Astrocyte (in vitro differentiated cells and primary cell): ENCODE results near the gene AIFM2.

Experiments
- EZH2 ChIP-seq: IDR thresholded peaks from 2 replicates; pipeline ENCODE4 v1.6.1; 2012; ENCODE audit warnings: mild to moderate bottlenecking, low read length, inconsistent platforms; ENCODE audit not compliant: insufficient read depth
- TF ChIP-seq, protein P1 (sequence below): IDR thresholded peaks from 2 replicates; pipeline ENCODE4 v1.5.1; 2011; ENCODE audit warnings: low read depth, mild to moderate bottlenecking, inconsistent platforms, low read length, moderate library complexity; ENCODE audit not compliant: insufficient read depth

DNA sequence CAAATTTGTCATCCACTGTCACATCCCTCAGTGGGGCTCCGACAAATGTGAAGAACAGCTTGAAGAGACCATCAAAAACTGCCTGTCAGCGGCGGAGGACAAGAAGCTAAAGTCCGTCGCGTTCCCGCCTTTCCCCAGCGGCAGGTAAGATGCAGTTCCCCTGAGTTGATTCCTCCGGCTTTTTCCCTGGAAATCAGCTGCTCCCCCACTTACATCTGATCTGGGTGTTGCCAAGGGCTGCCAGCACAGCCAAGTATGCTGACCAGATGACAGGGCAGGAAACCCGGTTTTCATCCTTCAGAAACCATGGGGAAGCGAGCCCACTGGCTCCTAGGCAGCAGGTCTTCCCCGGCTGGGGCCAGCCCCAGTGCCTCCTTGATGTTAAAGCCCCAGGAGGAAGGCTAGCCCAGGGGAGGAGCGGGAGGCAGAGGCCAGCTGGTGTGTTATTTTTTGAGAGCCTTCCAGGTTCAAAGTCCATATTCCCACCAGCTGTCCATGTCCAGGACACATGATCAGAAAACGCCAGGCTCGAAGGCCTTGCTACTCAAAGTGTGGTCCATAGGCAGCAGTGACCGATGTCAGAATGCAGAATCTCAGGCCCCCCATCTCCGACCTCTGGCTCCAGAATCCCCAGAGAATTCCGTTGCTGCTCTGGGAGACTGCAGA is 23.4 kb downstream of the AIFM2 start:
- TF ChIP-seq, protein P1, sequence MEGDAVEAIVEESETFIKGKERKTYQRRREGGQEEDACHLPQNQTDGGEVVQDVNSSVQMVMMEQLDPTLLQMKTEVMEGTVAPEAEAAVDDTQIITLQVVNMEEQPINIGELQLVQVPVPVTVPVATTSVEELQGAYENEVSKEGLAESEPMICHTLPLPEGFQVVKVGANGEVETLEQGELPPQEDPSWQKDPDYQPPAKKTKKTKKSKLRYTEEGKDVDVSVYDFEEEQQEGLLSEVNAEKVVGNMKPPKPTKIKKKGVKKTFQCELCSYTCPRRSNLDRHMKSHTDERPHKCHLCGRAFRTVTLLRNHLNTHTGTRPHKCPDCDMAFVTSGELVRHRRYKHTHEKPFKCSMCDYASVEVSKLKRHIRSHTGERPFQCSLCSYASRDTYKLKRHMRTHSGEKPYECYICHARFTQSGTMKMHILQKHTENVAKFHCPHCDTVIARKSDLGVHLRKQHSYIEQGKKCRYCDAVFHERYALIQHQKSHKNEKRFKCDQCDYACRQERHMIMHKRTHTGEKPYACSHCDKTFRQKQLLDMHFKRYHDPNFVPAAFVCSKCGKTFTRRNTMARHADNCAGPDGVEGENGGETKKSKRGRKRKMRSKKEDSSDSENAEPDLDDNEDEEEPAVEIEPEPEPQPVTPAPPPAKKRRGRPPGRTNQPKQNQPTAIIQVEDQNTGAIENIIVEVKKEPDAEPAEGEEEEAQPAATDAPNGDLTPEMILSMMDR = no peak
- TF ChIP-seq EZH2 = no peak
